ENCODE results near the gene MYO5B.

- TF ChIP-seq EP300 (IDR thresholded peaks at IDR 0.05) (no peak), POLR2AphosphoS5 (IDR thresholded peaks at IDR 0.05) (no peak), CTCF (IDR thresholded peaks at IDR 0.05) (no peak), POLR2A (IDR thresholded peaks at IDR 0.05) (no peak)
Measured at GRCh38 chr18:49815927-49816326, 379.0 kb downstream of the MYO5B start.
